SK-N-SH treated with all-trans-retinoic acid at 6 μM for 48 hours (cell line): ENCODE results near the gene LPIN1.

Experiments
- ATAC-seq: fragments of 200-7000 bp; cut with Tn5 transposase; 3 replicates; pipeline ENCODE4 v1.9.1; 2020; ENCODE audit warnings: mild to moderate bottlenecking, moderate library complexity
- ARNTL ChIP-seq: fragments of 450-650 bp; formaldehyde crosslinking; IDR thresholded peaks from 2 replicates; pipeline ENCODE4 v1.5.0; 2020; ENCODE audit warnings: low read depth, mild to moderate bottlenecking, moderate library complexity, borderline replicate concordance
- BACH2 ChIP-seq: fragments of 250-450 bp; sonication (Bioruptor Pico); IDR thresholded peaks from 2 replicates; pipeline ENCODE4 v1.9.0; 2021; ENCODE audit warnings: mild to moderate bottlenecking, borderline replicate concordance
- CSDC2 ChIP-seq: fragments of 250-450 bp; sonication (Bioruptor Pico); IDR thresholded peaks from 2 replicates; pipeline ENCODE4 v1.5.0; 2020; ENCODE audit warnings: mild to moderate bottlenecking, moderate library complexity
- ESRRG ChIP-seq: fragments of 250-450 bp; sonication (Bioruptor Pico); IDR thresholded peaks from 2 replicates; pipeline ENCODE4 v1.6.1; 2021; ENCODE audit warnings: mild to moderate bottlenecking
- GLIS3 ChIP-seq: fragments of 250-450 bp; sonication (Bioruptor Pico); IDR thresholded peaks from 2 replicates; pipeline ENCODE4 v1.5.0; 2020; ENCODE audit warnings: mild to moderate bottlenecking, moderate library complexity
- OSR1 ChIP-seq: fragments of 250-450 bp; sonication (Bioruptor Pico); IDR thresholded peaks from 2 replicates; pipeline ENCODE4 v1.8.0; 2022; ENCODE audit warnings: moderate library complexity, mild to moderate bottlenecking, inconsistent platforms
- PPARA ChIP-seq: fragments of 250-450 bp; sonication (Bioruptor Pico); IDR thresholded peaks from 2 replicates; pipeline ENCODE4 v1.5.0; 2020; ENCODE audit warnings: mild to moderate bottlenecking, borderline replicate concordance
- RARB ChIP-seq: fragments of 250-450 bp; sonication (Bioruptor Pico); IDR thresholded peaks from 2 replicates; pipeline ENCODE4 v1.8.0; 2021; ENCODE audit warnings: mild to moderate bottlenecking, moderate library complexity
- SNAI2 ChIP-seq: fragments of 250-450 bp; sonication (Bioruptor Pico); IDR thresholded peaks from 2 replicates; pipeline ENCODE4 v1.5.0; 2020; ENCODE audit warnings: mild to moderate bottlenecking, moderate library complexity
- TCF4 ChIP-seq: fragments of 250-450 bp; sonication (Bioruptor Pico); IDR thresholded peaks from 2 replicates; pipeline ENCODE4 v1.8.0; 2021; ENCODE audit warnings: mild to moderate bottlenecking, moderate library complexity, borderline replicate concordance
- TOX ChIP-seq: fragments of 250-450 bp; sonication (Bioruptor Pico); IDR thresholded peaks from 2 replicates; pipeline ENCODE4 v1.8.0; 2021; ENCODE audit warnings: mild to moderate bottlenecking, moderate library complexity, borderline replicate concordance
- ZC3H10 ChIP-seq: fragments of 250-450 bp; sonication (Bioruptor Pico); IDR thresholded peaks from 2 replicates; pipeline ENCODE4 v1.5.1; 2021; ENCODE audit warnings: mild to moderate bottlenecking, moderate library complexity
- ZFP30 ChIP-seq: fragments of 450-650 bp; formaldehyde crosslinking; IDR thresholded peaks from 2 replicates; pipeline ENCODE4 v1.5.0; 2022; ENCODE audit warnings: mild to moderate bottlenecking, moderate library complexity
- ZNF565 ChIP-seq: fragments of 450-650 bp; formaldehyde crosslinking; conservative IDR thresholded peaks from 2 replicates; pipeline ENCODE4 v1.5.0; 2020; ENCODE audit warnings: low read depth, mild to moderate bottlenecking, moderate library complexity
- ZNF70 ChIP-seq: fragments of 450-650 bp; formaldehyde crosslinking; IDR thresholded peaks from 2 replicates; pipeline ENCODE4 v1.5.0; 2020; ENCODE audit warnings: mild to moderate bottlenecking, moderate library complexity
- TF ChIP-seq, protein P1 (sequence below): fragments of 250-450 bp; sonication (Bioruptor Pico); IDR thresholded peaks from 2 replicates; pipeline ENCODE4 v1.8.0; 2021; ENCODE audit warnings: low read depth, mild to moderate bottlenecking, moderate library complexity, borderline replicate concordance
- TF ChIP-seq, protein P2 (sequence below): fragments of 250-450 bp; sonication (Bioruptor Pico); IDR thresholded peaks from 2 replicates; pipeline ENCODE4 v1.5.1; 2021; ENCODE audit warnings: mild to moderate bottlenecking, moderate library complexity
- TF ChIP-seq, protein P3 (sequence below): fragments of 250-450 bp; sonication (Bioruptor Pico); IDR thresholded peaks from 2 replicates; pipeline ENCODE4 v1.8.0; 2020; ENCODE audit warnings: mild to moderate bottlenecking, moderate library complexity, borderline replicate concordance
- TF ChIP-seq, protein P4 (sequence below): fragments of 250-450 bp; sonication (Bioruptor Pico); IDR thresholded peaks from 2 replicates; pipeline ENCODE4 v1.5.1; 2020; ENCODE audit warnings: low read depth, mild to moderate bottlenecking, moderate library complexity

LPIN1 gene

DNA sequence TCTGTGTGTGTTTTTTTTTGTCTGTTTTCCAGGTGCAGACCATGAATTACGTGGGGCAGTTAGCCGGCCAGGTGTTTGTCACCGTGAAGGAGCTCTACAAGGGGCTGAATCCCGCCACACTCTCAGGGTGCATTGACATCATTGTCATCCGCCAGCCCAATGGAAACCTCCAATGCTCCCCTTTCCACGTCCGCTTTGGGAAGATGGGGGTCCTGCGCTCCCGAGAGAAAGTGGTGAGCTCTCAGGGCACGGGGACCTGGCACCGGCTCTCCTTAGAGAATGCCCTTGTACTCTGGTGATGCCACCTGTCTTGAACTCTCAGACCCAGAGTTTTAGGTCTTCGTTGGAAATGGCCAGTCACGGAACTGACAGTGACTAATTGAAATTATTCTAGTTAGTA is 19.1 kb downstream of the LPIN1 start (continued):
- TF ChIP-seq GLIS3 (CRISPR knock-in tag) = no peak
- no peak for TF ChIP-seq PPARA (CRISPR knock-in tag)
- TF ChIP-seq CSDC2 = no peak
- no peak for TF ChIP-seq ZNF70 (CRISPR knock-in tag)
- no peak for TF ChIP-seq BACH2 (CRISPR knock-in tag)
- TF ChIP-seq, protein P1, sequence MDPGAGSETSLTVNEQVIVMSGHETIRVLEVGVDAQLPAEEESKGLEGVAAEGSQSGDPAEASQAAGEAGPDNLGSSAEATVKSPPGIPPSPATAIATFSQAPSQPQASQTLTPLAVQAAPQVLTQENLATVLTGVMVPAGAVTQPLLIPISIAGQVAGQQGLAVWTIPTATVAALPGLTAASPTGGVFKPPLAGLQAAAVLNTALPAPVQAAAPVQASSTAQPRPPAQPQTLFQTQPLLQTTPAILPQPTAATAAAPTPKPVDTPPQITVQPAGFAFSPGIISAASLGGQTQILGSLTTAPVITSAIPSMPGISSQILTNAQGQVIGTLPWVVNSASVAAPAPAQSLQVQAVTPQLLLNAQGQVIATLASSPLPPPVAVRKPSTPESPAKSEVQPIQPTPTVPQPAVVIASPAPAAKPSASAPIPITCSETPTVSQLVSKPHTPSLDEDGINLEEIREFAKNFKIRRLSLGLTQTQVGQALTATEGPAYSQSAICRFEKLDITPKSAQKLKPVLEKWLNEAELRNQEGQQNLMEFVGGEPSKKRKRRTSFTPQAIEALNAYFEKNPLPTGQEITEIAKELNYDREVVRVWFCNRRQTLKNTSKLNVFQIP (CRISPR knock-in tag) = no peak

DNA sequence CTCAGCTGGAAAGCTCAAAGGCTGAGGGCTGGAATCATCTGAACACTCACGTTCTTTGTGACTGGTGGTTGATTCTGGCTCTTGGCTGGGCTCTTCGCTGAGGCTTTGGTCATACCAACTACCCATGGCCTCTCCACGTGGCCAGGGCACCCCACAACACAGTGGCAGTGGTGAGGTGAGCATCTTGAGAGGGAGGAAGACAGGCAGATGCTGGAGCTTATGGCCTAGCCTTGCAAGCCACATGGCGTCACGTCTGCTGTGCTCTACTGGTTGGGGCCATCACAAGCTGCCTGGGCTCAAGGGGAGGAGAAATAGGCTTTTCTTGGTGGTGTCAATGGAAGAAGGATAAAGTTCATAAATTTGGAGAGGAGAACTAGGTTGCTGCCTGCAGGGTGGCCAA is 19.6 kb downstream of the LPIN1 start:
- TF ChIP-seq ZFP30 = no peak
- no peak for TF ChIP-seq SNAI2 (CRISPR knock-in tag)
- TF ChIP-seq ZC3H10 = no peak
- no peak for TF ChIP-seq CSDC2
- no peak for TF ChIP-seq OSR1 (CRISPR knock-in tag)
- no peak for TF ChIP-seq TOX (CRISPR knock-in tag)
- TF ChIP-seq TCF4 = no peak
- no peak for TF ChIP-seq PPARA (CRISPR knock-in tag)
- TF ChIP-seq BACH2 (CRISPR knock-in tag) = no peak
- no peak for TF ChIP-seq ZNF565 (CRISPR knock-in tag)
- TF ChIP-seq RARB (CRISPR knock-in tag) = no peak
- TF ChIP-seq, protein P2, sequence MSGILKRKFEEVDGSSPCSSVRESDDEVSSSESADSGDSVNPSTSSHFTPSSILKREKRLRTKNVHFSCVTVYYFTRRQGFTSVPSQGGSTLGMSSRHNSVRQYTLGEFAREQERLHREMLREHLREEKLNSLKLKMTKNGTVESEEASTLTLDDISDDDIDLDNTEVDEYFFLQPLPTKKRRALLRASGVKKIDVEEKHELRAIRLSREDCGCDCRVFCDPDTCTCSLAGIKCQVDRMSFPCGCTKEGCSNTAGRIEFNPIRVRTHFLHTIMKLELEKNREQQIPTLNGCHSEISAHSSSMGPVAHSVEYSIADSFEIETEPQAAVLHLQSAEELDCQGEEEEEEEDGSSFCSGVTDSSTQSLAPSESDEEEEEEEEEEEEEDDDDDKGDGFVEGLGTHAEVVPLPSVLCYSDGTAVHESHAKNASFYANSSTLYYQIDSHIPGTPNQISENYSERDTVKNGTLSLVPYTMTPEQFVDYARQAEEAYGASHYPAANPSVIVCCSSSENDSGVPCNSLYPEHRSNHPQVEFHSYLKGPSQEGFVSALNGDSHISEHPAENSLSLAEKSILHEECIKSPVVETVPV = no peak
- TF ChIP-seq, protein P3, sequence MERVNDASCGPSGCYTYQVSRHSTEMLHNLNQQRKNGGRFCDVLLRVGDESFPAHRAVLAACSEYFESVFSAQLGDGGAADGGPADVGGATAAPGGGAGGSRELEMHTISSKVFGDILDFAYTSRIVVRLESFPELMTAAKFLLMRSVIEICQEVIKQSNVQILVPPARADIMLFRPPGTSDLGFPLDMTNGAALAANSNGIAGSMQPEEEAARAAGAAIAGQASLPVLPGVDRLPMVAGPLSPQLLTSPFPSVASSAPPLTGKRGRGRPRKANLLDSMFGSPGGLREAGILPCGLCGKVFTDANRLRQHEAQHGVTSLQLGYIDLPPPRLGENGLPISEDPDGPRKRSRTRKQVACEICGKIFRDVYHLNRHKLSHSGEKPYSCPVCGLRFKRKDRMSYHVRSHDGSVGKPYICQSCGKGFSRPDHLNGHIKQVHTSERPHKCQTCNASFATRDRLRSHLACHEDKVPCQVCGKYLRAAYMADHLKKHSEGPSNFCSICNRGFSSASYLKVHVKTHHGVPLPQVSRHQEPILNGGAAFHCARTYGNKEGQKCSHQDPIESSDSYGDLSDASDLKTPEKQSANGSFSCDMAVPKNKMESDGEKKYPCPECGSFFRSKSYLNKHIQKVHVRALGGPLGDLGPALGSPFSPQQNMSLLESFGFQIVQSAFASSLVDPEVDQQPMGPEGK (CRISPR knock-in tag) = no peak
- TF ChIP-seq GLIS3 (CRISPR knock-in tag) = no peak
- TF ChIP-seq, protein P4, sequence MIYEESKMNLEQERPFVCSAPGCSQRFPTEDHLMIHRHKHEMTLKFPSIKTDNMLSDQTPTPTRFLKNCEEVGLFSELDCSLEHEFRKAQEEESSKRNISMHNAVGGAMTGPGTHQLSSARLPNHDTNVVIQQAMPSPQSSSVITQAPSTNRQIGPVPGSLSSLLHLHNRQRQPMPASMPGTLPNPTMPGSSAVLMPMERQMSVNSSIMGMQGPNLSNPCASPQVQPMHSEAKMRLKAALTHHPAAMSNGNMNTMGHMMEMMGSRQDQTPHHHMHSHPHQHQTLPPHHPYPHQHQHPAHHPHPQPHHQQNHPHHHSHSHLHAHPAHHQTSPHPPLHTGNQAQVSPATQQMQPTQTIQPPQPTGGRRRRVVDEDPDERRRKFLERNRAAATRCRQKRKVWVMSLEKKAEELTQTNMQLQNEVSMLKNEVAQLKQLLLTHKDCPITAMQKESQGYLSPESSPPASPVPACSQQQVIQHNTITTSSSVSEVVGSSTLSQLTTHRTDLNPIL (CRISPR knock-in tag) = no peak

DNA sequence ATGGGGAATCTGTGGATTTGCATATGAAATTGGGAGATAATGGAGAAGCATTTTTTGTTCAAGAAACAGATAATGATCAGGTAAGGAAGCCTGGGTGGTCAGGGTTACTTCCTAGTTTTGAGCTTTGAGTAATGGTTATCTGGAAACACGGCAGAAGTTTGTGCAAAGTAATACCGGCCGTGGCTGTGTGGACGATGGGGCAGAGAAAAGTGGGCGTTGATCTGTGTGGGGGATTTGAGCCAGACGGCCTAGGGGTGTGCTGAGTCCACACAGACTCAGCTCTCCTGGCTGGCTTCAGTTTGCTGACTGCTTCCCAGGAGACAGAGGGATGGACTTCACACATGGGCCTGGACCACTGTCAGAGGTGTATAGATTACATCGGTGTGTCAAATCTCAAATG is 21.3 kb downstream of the LPIN1 start:
- TF ChIP-seq ZC3H10 = no peak
- no peak for TF ChIP-seq ARNTL
- TF ChIP-seq, protein P2 = no peak
- TF ChIP-seq CSDC2 = no peak
- TF ChIP-seq, protein P1 (CRISPR knock-in tag) = no peak
- TF ChIP-seq ZNF565 (CRISPR knock-in tag) = no peak
- no peak for TF ChIP-seq ZFP30
- TF ChIP-seq, protein P4 (CRISPR knock-in tag) = no peak
- no peak for TF ChIP-seq TCF4
- no peak for TF ChIP-seq PPARA (CRISPR knock-in tag)
- TF ChIP-seq RARB (CRISPR knock-in tag) = no peak
- TF ChIP-seq ZNF70 (CRISPR knock-in tag) = no peak
- TF ChIP-seq SNAI2 (CRISPR knock-in tag) = no peak
- TF ChIP-seq BACH2 (CRISPR knock-in tag) = no peak
- no peak for TF ChIP-seq GLIS3 (CRISPR knock-in tag)
- TF ChIP-seq ESRRG (CRISPR knock-in tag) = no peak

More for the DNA sequence above, 19.6 kb downstream of the LPIN1 start:
- ATAC-seq = no peak

More for the DNA sequence above, 21.3 kb downstream of the LPIN1 start:
- no peak for ATAC-seq
